Measurements from ENCODE around the gene CYTH4.

DNA sequence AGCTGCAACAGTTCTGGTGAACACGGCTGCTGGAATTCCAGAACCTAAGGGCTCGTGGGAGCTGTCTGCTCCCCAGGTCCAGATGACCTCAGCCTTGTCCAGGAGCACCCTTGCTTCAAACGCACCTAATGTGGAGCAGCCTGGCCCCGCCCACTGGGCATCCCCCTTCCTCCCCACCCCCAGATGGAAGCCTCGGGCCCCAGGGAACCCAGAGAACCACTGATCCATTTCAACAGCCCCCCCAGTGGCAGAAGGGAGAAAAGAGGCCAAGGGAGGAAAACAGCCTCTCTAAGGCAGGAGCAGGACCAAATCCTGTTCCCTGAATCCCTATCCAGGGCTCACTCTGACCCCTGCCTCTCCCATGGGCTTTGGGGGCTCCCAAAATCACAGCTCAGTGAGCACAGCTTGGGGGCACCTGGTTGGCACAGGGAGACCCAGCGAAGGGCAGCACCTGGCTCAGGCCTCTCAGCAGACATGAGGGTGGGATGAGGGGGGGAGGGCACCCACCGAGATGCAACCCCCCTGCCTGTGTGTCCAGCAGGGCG lies 1.2 kb downstream of the CYTH4 start:
- TF ChIP-seq POLR2A (IDR thresholded peaks at IDR 0.05) (no peak), POLR2AphosphoS5 (IDR thresholded peaks at IDR 0.05) (no peak)
